ENCODE data around the gene FBXO27.

GRCh38 chr19:39054091-39054470, 21.7 kb upstream of the FBXO27 start:
- TF ChIP-seq, protein P1, sequence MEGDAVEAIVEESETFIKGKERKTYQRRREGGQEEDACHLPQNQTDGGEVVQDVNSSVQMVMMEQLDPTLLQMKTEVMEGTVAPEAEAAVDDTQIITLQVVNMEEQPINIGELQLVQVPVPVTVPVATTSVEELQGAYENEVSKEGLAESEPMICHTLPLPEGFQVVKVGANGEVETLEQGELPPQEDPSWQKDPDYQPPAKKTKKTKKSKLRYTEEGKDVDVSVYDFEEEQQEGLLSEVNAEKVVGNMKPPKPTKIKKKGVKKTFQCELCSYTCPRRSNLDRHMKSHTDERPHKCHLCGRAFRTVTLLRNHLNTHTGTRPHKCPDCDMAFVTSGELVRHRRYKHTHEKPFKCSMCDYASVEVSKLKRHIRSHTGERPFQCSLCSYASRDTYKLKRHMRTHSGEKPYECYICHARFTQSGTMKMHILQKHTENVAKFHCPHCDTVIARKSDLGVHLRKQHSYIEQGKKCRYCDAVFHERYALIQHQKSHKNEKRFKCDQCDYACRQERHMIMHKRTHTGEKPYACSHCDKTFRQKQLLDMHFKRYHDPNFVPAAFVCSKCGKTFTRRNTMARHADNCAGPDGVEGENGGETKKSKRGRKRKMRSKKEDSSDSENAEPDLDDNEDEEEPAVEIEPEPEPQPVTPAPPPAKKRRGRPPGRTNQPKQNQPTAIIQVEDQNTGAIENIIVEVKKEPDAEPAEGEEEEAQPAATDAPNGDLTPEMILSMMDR (IDR thresholded peaks at IDR 0.05; ENCODE audit: low read depth, low read length, missing input control), result no peak
- TF ChIP-seq, protein P2, sequence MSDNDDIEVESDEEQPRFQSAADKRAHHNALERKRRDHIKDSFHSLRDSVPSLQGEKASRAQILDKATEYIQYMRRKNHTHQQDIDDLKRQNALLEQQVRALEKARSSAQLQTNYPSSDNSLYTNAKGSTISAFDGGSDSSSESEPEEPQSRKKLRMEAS (IDR thresholded peaks at IDR 0.05), result no peak
- TF ChIP-seq YY1 (IDR thresholded peaks at IDR 0.05) (no peak), EGR1 (IDR thresholded peaks at IDR 0.05; ENCODE audit: low read depth in 2 of 2) (no peak)
- TF ChIP-seq, protein P3, sequence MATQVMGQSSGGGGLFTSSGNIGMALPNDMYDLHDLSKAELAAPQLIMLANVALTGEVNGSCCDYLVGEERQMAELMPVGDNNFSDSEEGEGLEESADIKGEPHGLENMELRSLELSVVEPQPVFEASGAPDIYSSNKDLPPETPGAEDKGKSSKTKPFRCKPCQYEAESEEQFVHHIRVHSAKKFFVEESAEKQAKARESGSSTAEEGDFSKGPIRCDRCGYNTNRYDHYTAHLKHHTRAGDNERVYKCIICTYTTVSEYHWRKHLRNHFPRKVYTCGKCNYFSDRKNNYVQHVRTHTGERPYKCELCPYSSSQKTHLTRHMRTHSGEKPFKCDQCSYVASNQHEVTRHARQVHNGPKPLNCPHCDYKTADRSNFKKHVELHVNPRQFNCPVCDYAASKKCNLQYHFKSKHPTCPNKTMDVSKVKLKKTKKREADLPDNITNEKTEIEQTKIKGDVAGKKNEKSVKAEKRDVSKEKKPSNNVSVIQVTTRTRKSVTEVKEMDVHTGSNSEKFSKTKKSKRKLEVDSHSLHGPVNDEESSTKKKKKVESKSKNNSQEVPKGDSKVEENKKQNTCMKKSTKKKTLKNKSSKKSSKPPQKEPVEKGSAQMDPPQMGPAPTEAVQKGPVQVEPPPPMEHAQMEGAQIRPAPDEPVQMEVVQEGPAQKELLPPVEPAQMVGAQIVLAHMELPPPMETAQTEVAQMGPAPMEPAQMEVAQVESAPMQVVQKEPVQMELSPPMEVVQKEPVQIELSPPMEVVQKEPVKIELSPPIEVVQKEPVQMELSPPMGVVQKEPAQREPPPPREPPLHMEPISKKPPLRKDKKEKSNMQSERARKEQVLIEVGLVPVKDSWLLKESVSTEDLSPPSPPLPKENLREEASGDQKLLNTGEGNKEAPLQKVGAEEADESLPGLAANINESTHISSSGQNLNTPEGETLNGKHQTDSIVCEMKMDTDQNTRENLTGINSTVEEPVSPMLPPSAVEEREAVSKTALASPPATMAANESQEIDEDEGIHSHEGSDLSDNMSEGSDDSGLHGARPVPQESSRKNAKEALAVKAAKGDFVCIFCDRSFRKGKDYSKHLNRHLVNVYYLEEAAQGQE (IDR thresholded peaks at IDR 0.05), result no peak
